HTR-8/SVneo (cell line): Measurements from ENCODE around the gene LPP.
"Not testable (repeated sequence)": the region's sequence is repeated elsewhere in the genome, so short reads cannot be mapped to it uniquely, and the experiment has no call there.

Source experiments
- DNase-seq: peaks from one replicate; pipeline ENCODE4 v3.0.0; 2011; ENCODE audit warnings: low spot score, mixed read lengths; ENCODE audit not compliant: insufficient read length
- FAIRE-seq: peaks from 2 replicates; lab custom pipeline; 2011; peaks lifted over from hg19 to GRCh38; lab: Jason Lieb, UNC

Gene LPP, protein sequence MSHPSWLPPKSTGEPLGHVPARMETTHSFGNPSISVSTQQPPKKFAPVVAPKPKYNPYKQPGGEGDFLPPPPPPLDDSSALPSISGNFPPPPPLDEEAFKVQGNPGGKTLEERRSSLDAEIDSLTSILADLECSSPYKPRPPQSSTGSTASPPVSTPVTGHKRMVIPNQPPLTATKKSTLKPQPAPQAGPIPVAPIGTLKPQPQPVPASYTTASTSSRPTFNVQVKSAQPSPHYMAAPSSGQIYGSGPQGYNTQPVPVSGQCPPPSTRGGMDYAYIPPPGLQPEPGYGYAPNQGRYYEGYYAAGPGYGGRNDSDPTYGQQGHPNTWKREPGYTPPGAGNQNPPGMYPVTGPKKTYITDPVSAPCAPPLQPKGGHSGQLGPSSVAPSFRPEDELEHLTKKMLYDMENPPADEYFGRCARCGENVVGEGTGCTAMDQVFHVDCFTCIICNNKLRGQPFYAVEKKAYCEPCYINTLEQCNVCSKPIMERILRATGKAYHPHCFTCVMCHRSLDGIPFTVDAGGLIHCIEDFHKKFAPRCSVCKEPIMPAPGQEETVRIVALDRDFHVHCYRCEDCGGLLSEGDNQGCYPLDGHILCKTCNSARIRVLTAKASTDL

GRCh38 chr3:188154014-188154808 is at the start of gene LPP:
LPP (plus strand) TSS chr3:188154157; CDS start chr3:188406121, 251,964 bp downstream.
- DNase-seq (peak; percentile 65), FAIRE-seq (no peak)

- FAIRE-seq (no peak), DNase-seq (no peak)
Observed at GRCh38 chr3:188106006-188106405, 48.0 kb upstream of the LPP start.

GRCh38 chr3:188106454-188106853 is 47.5 kb upstream of the LPP start:
- no peak for FAIRE-seq
- DNase-seq: no peak

DNA sequence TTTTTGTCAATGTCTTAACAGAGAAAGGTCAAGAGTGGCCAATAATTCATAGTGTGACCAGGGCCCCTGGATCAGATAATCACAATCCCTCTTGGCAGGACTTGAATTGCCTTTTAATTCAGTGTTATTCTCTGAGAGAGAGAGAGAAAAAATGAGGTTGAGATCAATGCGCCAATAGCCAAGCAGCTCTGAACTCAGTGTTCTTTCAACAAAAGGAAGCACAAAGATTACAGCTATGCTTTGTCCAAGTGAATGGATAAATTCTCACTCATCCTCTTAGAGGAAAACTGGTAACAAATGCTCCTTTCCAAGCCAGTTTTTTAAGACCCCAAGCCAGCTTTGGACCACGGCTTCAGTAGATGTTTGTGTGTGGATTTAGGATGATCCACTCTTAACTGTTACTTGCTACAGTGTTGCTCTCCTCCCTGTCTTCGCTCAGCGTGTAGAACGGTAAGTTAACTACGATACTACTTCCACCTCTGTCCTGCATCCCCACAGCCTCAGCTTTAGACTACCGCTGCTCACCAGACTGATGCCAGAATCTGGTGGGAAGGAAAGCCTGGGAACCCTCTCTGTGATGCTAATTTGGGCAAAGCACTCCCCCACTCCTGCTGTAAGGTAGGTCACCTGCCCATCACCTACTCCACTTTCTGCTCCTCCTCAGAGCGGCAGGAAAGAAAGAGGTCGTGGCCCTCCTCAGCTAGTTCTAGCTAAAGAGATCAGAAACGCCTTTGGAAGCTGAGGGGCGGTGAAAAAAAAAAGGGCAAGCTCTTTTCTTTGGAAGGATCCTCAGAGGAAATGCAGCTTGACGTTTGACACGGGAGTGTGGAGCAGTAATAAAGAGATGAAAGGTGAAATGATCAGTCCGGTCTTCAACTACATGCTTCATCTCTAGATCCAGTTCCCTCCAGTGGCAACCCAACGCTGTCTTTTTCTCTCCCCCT is 46.8 kb upstream of the LPP start:
- no peak for FAIRE-seq

GRCh38 chr3:188108703-188109412 is 45.1 kb upstream of the LPP start:
- DNase-seq (no peak), FAIRE-seq (no peak)

More for the DNA sequence above, 46.8 kb upstream of the LPP start:
- DNase-seq: no peak

GRCh38 chr3:188111002-188111584 is 42.9 kb upstream of the LPP start:
- FAIRE-seq: no peak
- DNase-seq: no peak

DNA sequence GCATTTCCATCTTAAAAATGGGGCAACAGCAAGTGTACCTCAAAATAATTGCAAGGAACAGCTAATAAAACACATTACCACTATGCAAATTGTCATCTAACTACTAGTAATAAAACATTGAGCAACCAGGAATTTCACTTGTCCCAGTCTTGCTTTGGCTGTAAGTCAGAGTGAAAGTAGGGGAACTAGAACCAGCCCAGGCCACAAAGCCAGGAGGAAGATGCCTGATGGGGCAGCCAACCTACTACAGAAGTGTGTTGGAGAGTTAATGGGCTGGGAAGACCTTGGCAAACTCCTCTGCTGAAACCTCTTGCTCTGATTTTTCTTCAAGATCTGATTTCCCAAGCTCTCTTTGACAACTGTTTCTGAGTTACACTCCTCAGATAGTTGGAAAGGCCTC is 40.2 kb upstream of the LPP start:
- DNase-seq (no peak), FAIRE-seq (no peak)

DNA sequence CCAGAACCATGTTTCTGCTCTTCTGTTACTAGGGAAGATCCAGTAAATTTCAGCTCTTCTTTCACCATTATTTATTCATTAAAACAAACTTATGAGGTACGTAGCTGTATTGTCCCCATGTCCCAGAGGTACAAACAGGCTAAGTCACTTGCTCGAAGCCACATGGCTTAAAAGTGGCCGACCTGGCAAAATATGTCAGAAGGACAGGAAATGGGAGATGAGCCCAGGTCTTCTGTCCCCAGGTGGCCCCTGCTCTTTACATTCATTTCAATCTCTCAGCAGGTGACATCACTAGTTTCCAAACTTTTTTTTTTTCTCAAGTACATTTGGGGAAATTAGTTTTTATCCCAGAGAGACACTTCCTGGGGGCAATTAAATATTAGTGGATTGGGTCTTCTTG is 34.1 kb upstream of the LPP start:
- FAIRE-seq (no peak), DNase-seq (no peak)

DNA sequence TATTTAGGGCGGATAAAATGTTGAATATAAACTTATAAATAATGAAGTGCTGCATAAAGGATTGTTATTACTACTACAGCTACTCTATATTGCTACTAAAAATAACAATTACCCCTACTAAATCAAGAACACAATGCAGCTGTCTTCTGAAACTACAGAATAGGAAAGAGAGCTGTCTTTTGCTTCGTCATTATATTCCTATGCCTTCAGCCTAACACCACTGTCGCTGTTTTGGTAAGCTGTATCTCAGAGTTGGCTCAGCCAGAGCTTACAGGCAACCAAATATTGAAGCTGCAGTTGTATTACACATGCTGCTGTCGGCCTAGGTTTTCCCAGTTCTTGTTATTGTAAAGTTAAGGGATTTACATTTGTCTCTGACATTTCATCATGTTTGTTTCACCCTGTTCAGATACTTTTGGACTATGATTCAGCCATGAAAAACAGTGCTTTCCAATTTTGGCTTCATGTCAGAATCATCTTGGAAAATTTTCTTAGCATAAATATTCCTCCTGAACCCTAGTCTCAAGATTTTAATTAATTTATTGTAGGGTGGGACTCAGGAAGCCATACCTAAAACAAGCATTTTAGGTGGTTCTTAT is 31.3 kb upstream of the LPP start:
- no peak for DNase-seq
- no peak for FAIRE-seq

DNA sequence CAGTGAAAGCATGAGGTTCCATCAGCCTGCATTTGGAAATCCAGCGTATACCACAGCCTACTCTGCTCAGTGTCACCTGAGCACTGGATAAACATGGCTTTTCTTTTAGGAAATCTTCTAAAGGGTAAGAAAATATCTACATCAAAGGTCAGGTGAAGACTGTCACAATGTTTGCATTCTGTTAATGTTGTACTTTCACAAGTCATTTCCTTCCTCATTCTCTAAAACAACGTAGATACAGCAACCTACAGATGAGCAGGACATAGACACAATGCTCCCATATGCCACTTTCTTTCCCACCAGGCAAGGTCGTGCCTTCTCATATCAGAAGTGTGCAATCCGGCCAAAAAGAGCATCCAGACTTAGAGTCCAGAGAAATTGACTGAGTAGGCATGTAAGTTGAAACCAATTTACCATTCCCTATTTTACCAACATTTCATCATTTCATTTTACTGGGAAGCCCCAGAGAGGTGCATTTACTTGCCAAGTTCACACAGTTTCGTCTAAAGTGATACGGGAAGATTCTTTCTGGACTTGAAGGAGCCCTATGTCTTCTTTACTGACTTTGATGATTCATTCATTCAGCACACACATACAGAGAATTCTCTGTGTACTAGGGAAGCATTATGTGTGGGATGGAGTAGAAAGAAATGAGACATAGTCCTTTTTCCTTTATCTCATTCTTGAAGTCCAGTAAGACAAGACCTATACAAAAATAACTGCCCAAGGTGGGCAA is 30.6 kb upstream of the LPP start:
- FAIRE-seq (no peak), DNase-seq (no peak)

GRCh38 chr3:188124184-188124583 is 29.8 kb upstream of the LPP start:
- DNase-seq (no peak), FAIRE-seq (no peak)

- FAIRE-seq (no peak), DNase-seq (no peak)
Observed at GRCh38 chr3:188125076-188125475, 28.9 kb upstream of the LPP start.

DNA sequence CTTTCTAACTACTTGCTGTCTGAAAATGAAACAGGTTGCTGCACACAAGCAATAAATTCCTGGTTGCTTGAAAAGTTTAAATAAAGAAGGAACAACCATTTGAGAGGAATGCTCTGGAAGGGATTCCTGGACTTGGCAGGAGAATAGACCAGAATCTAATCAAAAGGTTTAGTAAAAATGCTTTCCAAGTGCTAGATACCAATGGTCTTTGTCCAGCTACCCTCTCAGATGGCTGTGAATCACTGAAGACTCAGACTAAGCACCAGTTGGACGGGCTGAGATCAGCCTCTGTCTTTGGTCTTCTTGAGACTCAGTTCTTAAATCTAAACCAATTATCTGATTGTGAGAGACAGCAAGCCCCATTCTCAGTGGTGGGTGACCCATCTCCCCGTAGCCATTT is 27.7 kb upstream of the LPP start:
- FAIRE-seq: no peak
- no peak for DNase-seq

DNA sequence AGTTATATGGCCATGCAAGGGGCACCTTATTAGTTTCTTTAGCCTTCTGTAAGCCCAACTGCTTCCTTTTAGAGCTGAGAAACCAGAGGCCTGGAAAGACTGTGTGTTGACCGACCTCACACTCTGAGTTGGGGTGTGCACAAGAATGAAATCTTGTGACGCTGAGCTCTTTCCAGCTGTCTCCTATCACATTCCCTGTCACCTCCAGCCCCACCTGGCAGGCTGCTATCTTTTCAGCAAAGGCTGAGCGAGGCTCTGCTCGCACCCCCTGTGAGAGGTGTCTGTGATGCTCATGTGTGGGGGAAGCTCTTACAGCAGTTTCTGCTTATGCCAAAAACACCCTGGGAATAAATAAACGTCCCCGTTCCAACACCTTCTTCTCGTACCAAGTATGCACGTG is 27.0 kb upstream of the LPP start:
- FAIRE-seq (no peak), DNase-seq (no peak)

DNA sequence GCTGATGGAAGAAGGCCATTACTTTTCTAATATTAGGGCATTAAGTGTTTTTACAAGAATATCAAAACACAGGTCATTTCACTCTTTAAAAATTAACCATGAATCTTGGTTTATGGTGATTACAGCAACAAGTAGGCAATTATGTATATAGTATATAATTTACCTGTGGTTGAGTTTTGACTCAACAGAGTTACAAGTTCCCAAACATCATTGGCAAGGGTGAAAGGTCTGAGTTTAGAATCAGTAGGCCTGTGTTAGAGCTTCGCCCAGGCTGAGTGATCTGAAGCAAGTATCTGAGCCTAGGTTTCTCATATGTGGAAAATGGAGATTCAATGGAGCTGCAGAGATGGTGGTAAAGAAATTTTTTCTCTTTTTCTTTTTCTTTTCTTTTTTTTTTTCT is 25.1 kb upstream of the LPP start:
- DNase-seq (no peak), FAIRE-seq (no peak)

DNA sequence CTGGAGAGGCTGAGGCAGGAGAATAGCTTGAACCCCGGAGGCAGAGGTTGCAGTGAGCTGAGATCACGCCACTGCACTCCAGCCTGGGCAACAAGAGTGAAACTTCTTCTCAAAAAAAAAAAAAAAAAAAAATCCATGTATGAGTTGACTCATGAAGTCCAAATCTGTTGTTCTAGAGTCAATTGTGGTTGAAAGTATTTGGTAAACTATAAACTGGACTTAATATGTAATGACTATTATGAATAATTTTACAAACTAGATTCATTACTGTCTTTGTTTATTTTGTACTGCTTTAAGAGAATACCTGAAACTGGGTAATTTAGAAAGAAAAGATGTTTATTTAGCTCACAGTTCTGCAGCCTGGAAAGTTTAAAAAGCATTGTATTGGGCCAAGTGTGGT is 22.9 kb upstream of the LPP start:
- DNase-seq, FAIRE-seq: not testable (repeated sequence)

- FAIRE-seq (no peak), DNase-seq (no peak)
Observed at GRCh38 chr3:188133219-188133618, 20.7 kb upstream of the LPP start.

GRCh38 chr3:188133646-188134045 is 20.3 kb upstream of the LPP start:
- DNase-seq (no peak), FAIRE-seq (no peak)
